Caki2 (cell line): ENCODE results near the gene MYO15A. TPM values are rescaled to one million over a fixed set of nuclear protein-coding genes. Genes with fewer than 3 reads are reported as not detected.
A peak's percentile ranks its signal among the peaks of the same experiment; 100 is the strongest.

Experiments used
- DNase-seq: peaks from one replicate; pipeline ENCODE4 v3.0.0-alpha.2; 2015; ENCODE audit warnings: low read depth
- in situ Hi-C: cut with HindIII; loops from 2 replicates; pipeline ENCODE4 v1.10.0; 2016; ENCODE audit warnings: low sequenced_read_pairs, low pct_unique_long_range_greater_than_20kb, mixed read lengths
- total RNA-seq: library from RNA; depleted of rRNA; stranded (reverse); fragments of >200 nt; shearing (Covaris generic); gene quantifications from 2 replicates; pipeline ENCODE4 v1.2.3, GENCODE V29; 2014; ENCODE audit warnings: low replicate concordance

Gene MYO15A
- total RNA-seq, 1 experiment from 2014 or later = not detected

- no peak for DNase-seq
- in situ Hi-C loops = no loop called here
Observed at GRCh38 chr17:18172531-18173278, 64.1 kb downstream of the MYO15A start.

GRCh38 chr17:18173740-18174139, 65.2 kb downstream of the MYO15A start:
- DNase-seq = no peak
- in situ Hi-C loops = no loop called here

- DNase-seq = no peak
- in situ Hi-C loops = no loop called here
Observed at GRCh38 chr17:18176176-18176575, 67.6 kb downstream of the MYO15A start.

- in situ Hi-C loops = no loop called here
- DNase-seq = no peak
Observed at GRCh38 chr17:18177133-18177532, 68.6 kb downstream of the MYO15A start.

GRCh38 chr17:18177722-18178121, 69.2 kb downstream of the MYO15A start:
- no peak for DNase-seq
- in situ Hi-C loops = no loop called here

- no peak for DNase-seq
- in situ Hi-C loops = no loop called here
Observed at GRCh38 chr17:18179196-18179595, 70.6 kb downstream of the MYO15A start.

GRCh38 chr17:18179804-18180203, 71.2 kb downstream of the MYO15A start:
- DNase-seq = no peak
- in situ Hi-C loops = no loop called here

GRCh38 chr17:18181358-18181757, 72.8 kb downstream of the MYO15A start:
- DNase-seq = no peak
- in situ Hi-C loops = no loop called here

- no peak for DNase-seq
- in situ Hi-C loops = no loop called here
Observed at GRCh38 chr17:18182110-18182977, 73.8 kb downstream of the MYO15A start.

GRCh38 chr17:18182978-18183333, 74.4 kb downstream of the MYO15A start:
- in situ Hi-C loops = no loop called here
- no peak for DNase-seq

- in situ Hi-C loops = no loop called here
- peak; percentile 98 for DNase-seq
Observed at GRCh38 chr17:18183334-18184142, 75.0 kb downstream of the MYO15A start, which contains the start of gene ALKBH5. ALKBH5 (plus strand) TSS chr17:18183828; CDS start chr17:18184244, 416 bp downstream.

GRCh38 chr17:18184143-18185031, 75.8 kb downstream of the MYO15A start:
- DNase-seq = peak; percentile 35
- in situ Hi-C loops = no loop called here

GRCh38 chr17:18185391-18185790, 76.8 kb downstream of the MYO15A start:
- in situ Hi-C loops = no loop called here
- DNase-seq = no peak

GRCh38 chr17:18185832-18186626, 77.5 kb downstream of the MYO15A start:
- DNase-seq = no peak

GRCh38 chr17:18186627-18186982, 78.0 kb downstream of the MYO15A start:
- in situ Hi-C loops = no loop called here
- DNase-seq = no peak

More at GRCh38 chr17:18185832-18186626, 77.5 kb downstream of the MYO15A start:
- in situ Hi-C loops = no loop called here

- DNase-seq = no peak
Observed at GRCh38 chr17:18187226-18187625, 78.7 kb downstream of the MYO15A start.

More at GRCh38 chr17:18187226-18187625, 78.7 kb downstream of the MYO15A start:
- in situ Hi-C loops = no loop called here
